ENCODE measurements around the gene ELOVL6.

The ELOVL6 gene

DNA sequence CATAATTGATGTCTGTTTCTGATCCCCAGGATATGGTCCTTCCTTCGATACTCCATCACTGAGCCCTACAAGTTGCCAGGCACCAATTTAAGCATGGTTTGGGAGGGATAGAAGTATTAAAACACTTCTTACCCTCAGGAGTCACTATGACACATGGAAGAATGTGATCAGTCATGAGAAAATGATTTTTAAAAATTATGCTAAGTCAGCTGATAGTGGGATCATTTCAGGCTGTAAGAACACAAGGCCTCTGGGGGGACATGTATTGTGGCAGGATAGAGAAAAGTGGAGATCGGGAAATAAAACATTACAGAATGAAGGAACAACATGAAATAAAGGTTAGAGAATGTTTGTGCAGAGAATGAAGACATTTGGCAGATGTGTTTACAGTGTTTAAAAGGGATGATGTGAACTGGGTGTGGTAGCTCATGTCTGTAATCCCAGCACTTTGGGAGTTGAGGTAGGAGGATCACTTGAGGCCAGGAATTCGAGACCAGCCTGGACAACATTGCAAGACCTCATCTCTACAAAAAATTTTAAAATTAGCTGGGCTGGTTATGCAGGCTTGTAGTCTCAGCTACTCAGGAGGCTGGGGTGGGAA lies 64.0 kb downstream of the ELOVL6 start:
- Histone ChIP-seq H3K9ac (ENCODE audit: low read depth, low read length) (no peak overlapping the region), H3K36me3 (ENCODE audit: insufficient read depth, low read depth, low read length) (peaks cover 45% of the 10 kb centered on the region), H3K9me3 (ENCODE audit: insufficient read depth, low read depth, low read length) (no peaks in the 10 kb centered on the region), H3K4me1 (ENCODE audit: insufficient read depth, low read length) (peaks cover 8% of the 10 kb centered on the region; the same call in 1 of the 2 replicates), H3K4me3 (ENCODE audit: low read length) (no peak overlapping the region), H3K27ac (ENCODE audit: low read length) (no peak overlapping the region), H3K27me3 (ENCODE audit: insufficient read depth, low read length) (no peaks in the 10 kb centered on the region)

DNA sequence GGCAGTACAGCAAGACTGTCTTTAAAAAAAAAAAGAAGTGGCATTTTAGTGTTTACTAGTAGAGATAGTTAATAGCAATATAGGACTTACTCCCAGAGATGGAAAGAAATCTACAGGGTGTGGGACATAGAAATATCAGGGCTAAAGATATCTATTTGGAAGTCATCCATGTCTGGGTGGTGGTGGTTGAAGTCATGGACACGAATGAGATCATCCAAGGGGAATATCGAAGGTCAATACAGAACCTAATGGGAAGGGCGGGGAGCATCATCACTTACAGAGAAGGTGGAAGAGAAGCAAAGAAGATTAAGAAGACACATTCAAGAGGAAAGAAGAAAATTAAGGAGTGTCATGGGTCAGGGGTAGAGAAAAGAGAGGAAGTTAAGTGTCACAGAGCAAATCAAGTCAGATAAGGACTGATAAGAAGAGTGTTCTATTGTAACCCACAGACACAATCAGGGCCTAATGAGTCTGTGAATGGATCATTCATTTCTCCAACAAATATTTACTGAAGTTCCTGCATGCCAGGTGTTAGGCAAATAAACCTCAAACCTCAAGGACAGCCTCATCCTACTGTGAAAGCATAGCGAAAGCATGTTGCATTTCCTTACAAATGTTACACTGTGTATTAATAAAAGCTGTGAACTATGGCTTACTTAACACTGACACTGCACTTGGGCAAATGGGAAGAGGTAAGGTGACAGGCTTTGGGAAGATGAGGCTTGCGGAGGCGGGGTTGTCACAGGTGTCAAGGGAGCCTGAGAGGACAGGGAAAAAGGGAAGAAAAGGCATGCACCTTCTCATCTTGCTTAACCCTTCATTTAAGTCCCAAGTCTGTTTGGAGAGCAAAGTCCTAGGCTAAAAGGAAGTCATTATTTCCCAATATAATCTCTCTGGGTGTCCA lies 65.3 kb downstream of the ELOVL6 start:
- Histone ChIP-seq H3K9ac (ENCODE audit: low read depth, low read length) (no peak overlapping the region), H3K4me3 (ENCODE audit: low read length) (no peak overlapping the region), H3K36me3 (ENCODE audit: insufficient read depth, low read depth, low read length) (peaks cover 55% of the 10 kb centered on the region), H3K9me3 (ENCODE audit: insufficient read depth, low read depth, low read length) (no peaks in the 10 kb centered on the region), H3K27ac (ENCODE audit: low read length) (no peak overlapping the region), H3K27me3 (ENCODE audit: insufficient read depth, low read length) (no peaks in the 10 kb centered on the region), H3K4me1 (ENCODE audit: insufficient read depth, low read length) (peaks cover 8% of the 10 kb centered on the region; the same call in 1 of the 2 replicates)

DNA sequence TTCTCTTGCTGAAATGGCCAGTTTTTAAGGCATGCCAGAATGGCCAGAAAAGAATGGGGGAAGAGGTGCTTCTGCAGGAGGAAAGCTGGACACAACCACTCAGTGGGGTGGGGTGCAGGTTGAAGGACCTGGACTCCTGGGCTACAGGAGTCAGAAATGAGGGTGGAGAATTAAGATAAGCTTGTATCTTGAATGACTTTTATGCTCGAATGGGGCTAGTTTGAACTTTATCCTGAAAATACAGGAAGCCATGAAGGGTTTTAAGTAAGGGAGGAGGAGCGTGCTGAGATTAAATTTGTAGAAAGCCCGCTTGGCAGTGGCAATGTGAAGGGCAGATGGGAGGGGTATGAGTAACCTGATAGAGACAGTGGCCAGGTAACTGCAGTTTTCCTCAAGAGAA lies 66.5 kb downstream of the ELOVL6 start:
- H3K36me3 ChIP-seq (ENCODE audit: insufficient read depth, low read depth, low read length), result peaks cover 56% of the 10 kb centered on the region
- no peaks in the 10 kb centered on the region for H3K9me3 ChIP-seq (ENCODE audit: insufficient read depth, low read depth, low read length)
- H3K4me1 ChIP-seq (ENCODE audit: insufficient read depth, low read length), result peaks cover 8% of the 10 kb centered on the region; the same call in 1 of the 2 replicates
- no peaks in the 10 kb centered on the region for H3K27me3 ChIP-seq (ENCODE audit: insufficient read depth, low read length)
- H3K9ac ChIP-seq (ENCODE audit: low read depth, low read length), result no peak overlapping the region
- no peak overlapping the region for H3K27ac ChIP-seq (ENCODE audit: low read length)
- H3K4me3 ChIP-seq (ENCODE audit: low read length), result no peak overlapping the region

DNA sequence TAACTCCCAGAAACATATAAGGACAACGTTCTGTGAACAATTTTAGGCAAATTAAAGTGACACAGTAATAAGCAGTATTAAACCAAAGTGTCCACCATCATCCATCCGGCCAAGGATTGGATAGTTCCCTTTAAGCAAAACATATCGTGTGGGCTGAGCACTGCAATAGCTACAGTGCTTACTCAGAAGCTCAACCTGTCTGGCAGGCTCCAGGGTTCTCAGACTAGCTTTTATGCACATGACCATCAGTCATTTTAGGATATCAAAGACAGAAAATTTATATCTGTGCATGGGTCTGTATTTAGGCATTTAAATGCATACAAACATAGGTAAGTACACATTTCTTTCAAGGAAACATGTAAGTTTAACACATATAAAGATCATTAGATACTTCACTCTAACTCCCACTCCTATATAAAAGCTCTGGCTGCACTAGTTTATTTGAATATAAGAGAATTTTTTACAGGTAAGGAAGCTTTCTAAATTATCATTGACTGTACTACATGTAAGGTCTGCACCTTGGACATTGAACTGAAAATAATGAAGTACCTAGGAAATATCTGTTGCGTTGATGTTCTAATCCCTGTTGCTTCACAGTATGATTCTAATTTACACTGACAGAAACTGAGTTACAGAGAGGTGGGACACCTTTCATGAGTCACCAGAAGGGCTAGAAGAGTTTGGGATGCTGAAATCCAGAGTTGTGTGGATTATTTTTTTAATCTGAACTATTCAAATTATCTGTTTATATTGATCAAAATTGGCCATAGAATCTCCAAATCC lies 67.6 kb downstream of the ELOVL6 start:
- Histone ChIP-seq H3K4me1 (ENCODE audit: insufficient read depth, low read length) (0 out of 2 replicates have a peak, but pooled peaks cover 8% of the 10 kb centered on the region), H3K9me3 (ENCODE audit: insufficient read depth, low read depth, low read length) (no peaks in the 10 kb centered on the region), H3K36me3 (ENCODE audit: insufficient read depth, low read depth, low read length) (peaks cover 46% of the 10 kb centered on the region), H3K27me3 (ENCODE audit: insufficient read depth, low read length) (no peaks in the 10 kb centered on the region), H3K9ac (ENCODE audit: low read depth, low read length) (no peak overlapping the region), H3K4me3 (ENCODE audit: low read length) (no peak overlapping the region), H3K27ac (ENCODE audit: low read length) (no peak overlapping the region)

DNA sequence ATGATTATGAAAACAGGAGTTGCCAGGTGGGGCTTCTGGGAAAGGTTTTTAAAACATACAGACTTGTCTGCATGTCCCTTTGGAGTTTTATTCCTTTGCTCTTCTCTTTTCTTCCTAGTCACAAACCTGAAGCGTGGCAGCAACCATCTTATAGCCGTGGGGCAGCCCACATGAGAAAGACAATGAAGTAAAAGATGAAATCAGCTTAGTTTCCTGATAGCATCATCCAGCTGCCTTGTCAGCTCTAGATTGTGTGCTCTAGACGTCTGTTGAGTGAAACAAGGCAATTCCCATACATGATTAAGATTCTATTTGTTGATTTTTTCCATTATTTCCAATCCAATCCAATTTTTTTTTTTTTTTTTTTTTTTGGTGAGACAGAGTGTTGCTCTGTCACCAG lies 68.9 kb downstream of the ELOVL6 start:
- Histone ChIP-seq H3K27me3 (ENCODE audit: insufficient read depth, low read length) (no peaks in the 10 kb centered on the region), H3K27ac (ENCODE audit: low read length) (no peak overlapping the region), H3K9me3 (ENCODE audit: insufficient read depth, low read depth, low read length) (no peaks in the 10 kb centered on the region), H3K4me3 (ENCODE audit: low read length) (no peak overlapping the region), H3K9ac (ENCODE audit: low read depth, low read length) (no peak overlapping the region), H3K36me3 (ENCODE audit: insufficient read depth, low read depth, low read length) (peaks cover 34% of the 10 kb centered on the region), H3K4me1 (ENCODE audit: insufficient read depth, low read length) (0 out of 2 replicates have a peak, but pooled peaks cover 5% of the 10 kb centered on the region)

DNA sequence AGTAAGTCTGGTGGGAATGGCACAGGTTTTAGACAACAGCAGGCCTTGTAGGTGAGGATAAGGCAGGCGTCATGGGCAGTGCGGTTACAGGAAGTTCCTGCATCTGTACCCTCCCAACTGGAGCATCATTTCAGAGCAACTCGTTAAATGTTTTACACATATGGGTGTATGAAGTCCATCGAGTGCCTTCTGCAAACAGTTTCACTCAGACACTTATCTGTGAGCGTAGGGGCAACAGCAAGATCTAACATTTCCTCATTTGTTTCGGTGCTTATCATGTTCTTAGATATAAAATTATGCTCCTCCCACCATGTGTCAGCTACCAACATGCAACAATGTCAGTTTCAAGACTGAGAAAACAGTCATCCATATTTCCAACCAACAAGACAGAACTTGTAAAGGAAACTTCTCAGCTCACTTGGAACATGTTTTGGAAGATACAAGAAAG lies 69.9 kb downstream of the ELOVL6 start:
- no peak overlapping the region for H3K27ac ChIP-seq (ENCODE audit: low read length)
- no peaks in the 10 kb centered on the region for H3K9me3 ChIP-seq (ENCODE audit: insufficient read depth, low read depth, low read length)
- no peak overlapping the region for H3K9ac ChIP-seq (ENCODE audit: low read depth, low read length)
- peaks cover 26% of the 10 kb centered on the region for H3K36me3 ChIP-seq (ENCODE audit: insufficient read depth, low read depth, low read length)
- 0 out of 2 replicates have a peak, but pooled peaks cover 5% of the 10 kb centered on the region for H3K4me1 ChIP-seq (ENCODE audit: insufficient read depth, low read length)
- no peaks in the 10 kb centered on the region for H3K27me3 ChIP-seq (ENCODE audit: insufficient read depth, low read length)
- no peak overlapping the region for H3K4me3 ChIP-seq (ENCODE audit: low read length)

DNA sequence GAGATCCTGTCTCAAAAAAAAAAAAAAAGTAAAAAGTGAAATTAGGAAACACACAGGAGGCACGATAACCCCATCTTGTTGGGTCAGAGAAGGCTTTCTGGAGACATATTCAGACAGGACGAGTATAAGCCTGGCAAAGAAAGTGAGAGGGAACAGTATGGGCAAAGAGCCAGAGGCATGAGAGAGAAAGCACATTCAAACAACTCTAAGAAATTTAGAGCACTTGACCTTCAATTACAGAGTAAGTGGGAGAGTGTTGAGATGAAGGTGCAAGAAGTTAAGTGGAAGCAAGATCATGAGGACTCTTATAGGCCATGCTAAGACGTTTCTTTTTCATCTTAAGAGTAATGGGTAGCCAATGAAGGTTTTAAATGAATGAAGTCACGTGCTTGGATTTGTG lies 70.4 kb downstream of the ELOVL6 start:
- Histone ChIP-seq H3K4me1 (ENCODE audit: insufficient read depth, low read length) (0 out of 2 replicates have a peak, but pooled peaks cover 5% of the 10 kb centered on the region), H3K27ac (ENCODE audit: low read length) (no peak overlapping the region), H3K27me3 (ENCODE audit: insufficient read depth, low read length) (no peaks in the 10 kb centered on the region), H3K4me3 (ENCODE audit: low read length) (no peak overlapping the region), H3K36me3 (ENCODE audit: insufficient read depth, low read depth, low read length) (peaks cover 22% of the 10 kb centered on the region), H3K9ac (ENCODE audit: low read depth, low read length) (no peak overlapping the region), H3K9me3 (ENCODE audit: insufficient read depth, low read depth, low read length) (no peaks in the 10 kb centered on the region)

DNA sequence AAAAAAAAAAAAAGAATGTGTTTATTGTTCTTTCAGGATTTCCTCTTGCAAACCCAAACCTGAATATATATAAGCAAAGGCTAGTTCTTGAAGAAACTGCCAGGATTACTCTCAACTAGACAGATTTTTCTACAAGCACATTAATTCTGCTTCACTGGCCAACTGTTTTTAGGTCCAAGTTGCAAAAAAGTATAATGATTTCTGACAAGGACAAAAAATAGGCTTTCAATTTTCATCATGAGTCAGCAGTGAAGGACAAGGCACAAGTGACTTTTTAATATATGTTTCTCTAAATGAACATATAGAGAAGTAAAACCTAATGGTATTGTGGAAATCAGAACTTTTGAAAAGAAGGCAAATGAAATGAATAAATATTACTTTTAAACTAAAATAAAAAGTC lies 73.7 kb downstream of the ELOVL6 start:
- peaks cover 23% of the 10 kb centered on the region; the same call in 1 of the 2 replicates for H3K36me3 ChIP-seq (ENCODE audit: insufficient read depth, low read depth, low read length)
- H3K27me3 ChIP-seq (ENCODE audit: insufficient read depth, low read length), result no peaks in the 10 kb centered on the region
- no peak overlapping the region for H3K27ac ChIP-seq (ENCODE audit: low read length)
- H3K4me3 ChIP-seq (ENCODE audit: low read length), result no peak overlapping the region
- no peak overlapping the region for H3K9ac ChIP-seq (ENCODE audit: low read depth, low read length)
- peaks cover 4% of the 10 kb centered on the region; the same call in 1 of the 2 replicates for H3K4me1 ChIP-seq (ENCODE audit: insufficient read depth, low read length)
- no peaks in the 10 kb centered on the region for H3K9me3 ChIP-seq (ENCODE audit: insufficient read depth, low read depth, low read length)

DNA sequence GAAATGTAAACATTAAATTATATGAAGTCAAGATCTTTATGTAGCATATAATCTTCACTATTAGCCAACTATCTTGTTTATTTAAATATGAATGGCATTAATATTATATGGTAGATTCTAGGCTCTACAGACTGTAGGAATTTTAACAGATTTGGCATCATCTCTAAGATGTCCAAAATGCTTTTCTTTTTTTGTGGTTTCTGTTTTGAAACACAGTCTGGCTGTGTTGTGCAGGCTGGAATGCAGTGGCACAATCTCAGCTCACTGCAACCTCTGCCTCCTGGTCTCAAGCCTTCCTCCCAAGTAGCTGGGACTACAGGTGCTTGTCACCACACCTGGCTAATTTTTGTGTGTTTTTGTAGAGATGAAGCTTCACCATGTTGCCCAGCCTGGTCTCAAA lies 76.2 kb downstream of the ELOVL6 start:
- no peak overlapping the region for H3K9ac ChIP-seq (ENCODE audit: low read depth, low read length)
- no peak overlapping the region for H3K4me3 ChIP-seq (ENCODE audit: low read length)
- peaks cover 6% of the 10 kb centered on the region; the same call in 1 of the 2 replicates for H3K4me1 ChIP-seq (ENCODE audit: insufficient read depth, low read length)
- no peak overlapping the region for H3K27ac ChIP-seq (ENCODE audit: low read length)
- H3K9me3 ChIP-seq (ENCODE audit: insufficient read depth, low read depth, low read length), result no peaks in the 10 kb centered on the region
- H3K27me3 ChIP-seq (ENCODE audit: insufficient read depth, low read length), result no peaks in the 10 kb centered on the region
- peaks cover 12% of the 10 kb centered on the region; the same call in 1 of the 2 replicates for H3K36me3 ChIP-seq (ENCODE audit: insufficient read depth, low read depth, low read length)

DNA sequence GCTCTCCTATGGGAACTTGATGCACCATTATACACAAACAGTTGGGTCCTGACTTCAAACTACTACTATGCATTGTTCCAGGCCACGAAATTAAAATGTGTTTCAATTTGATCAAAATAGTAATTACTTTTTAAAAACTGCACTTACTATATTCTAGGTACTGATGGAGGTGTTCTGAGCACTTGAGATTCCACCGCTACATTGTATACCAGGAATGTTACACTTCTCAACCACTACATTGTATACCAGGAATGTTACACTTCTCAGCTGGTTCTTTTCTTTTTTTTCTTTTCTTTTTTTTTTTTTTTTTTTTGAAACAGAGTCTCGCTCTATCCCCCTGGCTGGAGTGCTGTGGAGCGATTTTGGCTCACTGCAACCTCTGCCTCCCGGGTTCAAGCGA lies 77.9 kb downstream of the ELOVL6 start:
- H3K36me3 ChIP-seq (ENCODE audit: insufficient read depth, low read depth, low read length), result peaks cover 25% of the 10 kb centered on the region; the same call in 1 of the 2 replicates
- H3K27ac ChIP-seq (ENCODE audit: low read length), result no peak overlapping the region
- no peaks in the 10 kb centered on the region for H3K27me3 ChIP-seq (ENCODE audit: insufficient read depth, low read length)
- no peak overlapping the region for H3K4me3 ChIP-seq (ENCODE audit: low read length)
- H3K9me3 ChIP-seq (ENCODE audit: insufficient read depth, low read depth, low read length), result no peaks in the 10 kb centered on the region
- H3K9ac ChIP-seq (ENCODE audit: low read depth, low read length), result no peak overlapping the region
- peaks cover 11% of the 10 kb centered on the region; the same call in 1 of the 2 replicates for H3K4me1 ChIP-seq (ENCODE audit: insufficient read depth, low read length)

DNA sequence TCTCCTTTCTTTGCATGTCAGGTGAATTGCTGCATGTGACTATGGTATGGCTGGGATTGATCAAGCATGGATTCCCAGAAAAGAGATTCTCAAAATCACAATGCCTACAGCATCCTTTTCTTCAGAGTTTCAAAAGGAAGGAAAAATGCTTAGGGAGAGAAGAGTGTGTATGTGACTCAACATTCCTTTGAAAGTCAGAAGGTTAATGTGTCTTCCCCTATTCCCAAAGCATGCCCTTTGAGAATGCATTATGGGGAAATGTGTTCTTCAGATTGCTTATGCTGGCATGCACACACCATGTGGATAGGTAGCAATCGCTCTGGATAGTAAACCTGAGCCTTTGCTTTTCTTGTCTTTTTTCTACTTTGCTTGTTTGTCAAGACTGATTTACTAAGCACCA lies 78.5 kb downstream of the ELOVL6 start:
- Histone ChIP-seq H3K4me1 (ENCODE audit: insufficient read depth, low read length) (peaks cover 11% of the 10 kb centered on the region; the same call in 1 of the 2 replicates), H3K9ac (ENCODE audit: low read depth, low read length) (no peak overlapping the region), H3K9me3 (ENCODE audit: insufficient read depth, low read depth, low read length) (no peaks in the 10 kb centered on the region), H3K27me3 (ENCODE audit: insufficient read depth, low read length) (no peaks in the 10 kb centered on the region), H3K4me3 (ENCODE audit: low read length) (no peak overlapping the region), H3K36me3 (ENCODE audit: insufficient read depth, low read depth, low read length) (peaks cover 25% of the 10 kb centered on the region; the same call in 1 of the 2 replicates), H3K27ac (ENCODE audit: low read length) (no peak overlapping the region)

Measured in iPS-20b (cell line).